22Rv1 (cell line): Measurements from ENCODE around the gene MPC1L.
"Not testable (repeated sequence)": the region's sequence is repeated elsewhere in the genome, so short reads cannot be mapped to it uniquely, and the experiment has no call there.

Experiments
- H3K27ac ChIP-seq: fragments of 450-650 bp; 2 replicates; pipeline ENCODE4 v1.5.1; 2017
- CTCF ChIP-seq: fragments of 450-650 bp; IDR thresholded peaks from 2 replicates; pipeline ENCODE4 v1.5.1; 2017; ENCODE audit warnings: mild to moderate bottlenecking
- ZFX ChIP-seq: fragments of 450-650 bp; IDR thresholded peaks from 2 replicates; pipeline ENCODE4 v1.6.1; 2017; ENCODE audit warnings: antibody characterized with exemption, borderline replicate concordance

MPC1L gene

GRCh38 chrX:40623139-40623536, at the start of gene MPC1L:
MPC1L (plus strand) TSS chrX:40623428; CDS start chrX:40623566, 138 bp downstream.
- no peak within 1 kb of the TSS for H3K27ac ChIP-seq
- TF ChIP-seq CTCF, result no peak
- no peak for TF ChIP-seq ZFX

GRCh38 chrX:40573763-40574162, 49.5 kb upstream of the MPC1L start:
- TF ChIP-seq ZFX, result no peak
- peak; percentile 75 for TF ChIP-seq CTCF
- H3K27ac ChIP-seq, result no peak overlapping the region

GRCh38 chrX:40575411-40575810, 47.8 kb upstream of the MPC1L start:
- H3K27ac ChIP-seq, result not testable (repeated sequence)

GRCh38 chrX:40576291-40576690, 46.9 kb upstream of the MPC1L start:
- no peak for TF ChIP-seq CTCF
- no peak for TF ChIP-seq ZFX
- H3K27ac ChIP-seq, result no peak overlapping the region

- H3K27ac ChIP-seq, result no peak overlapping the region
- TF ChIP-seq ZFX (no peak), CTCF (no peak)
Measured at GRCh38 chrX:40578039-40578695, 45.1 kb upstream of the MPC1L start.

GRCh38 chrX:40579141-40579540, 44.1 kb upstream of the MPC1L start:
- TF ChIP-seq ZFX (no peak), CTCF (no peak)
- H3K27ac ChIP-seq, result no peak overlapping the region

- H3K27ac ChIP-seq, result no peak overlapping the region
- TF ChIP-seq CTCF, result no peak
- no peak for TF ChIP-seq ZFX
Measured at GRCh38 chrX:40579900-40580536, 43.2 kb upstream of the MPC1L start.
